ENCODE results near the gene FNDC3A. TPM values are rescaled to one million over a fixed set of nuclear protein-coding genes. Genes with fewer than 3 reads are reported as not detected.

Gene FNDC3A
- total RNA-seq, 2 donors from 2014 or later = 23.8 to 38.2 TPM

Other genes with a start within 250 kb of the FNDC3A start
- gene MLNR, start 244.4 kb downstream of the FNDC3A start, total RNA-seq = not detected